GM18873 (cell line): ENCODE results near the gene SMTNL2.

Experiments used
- ATAC-seq: cut with Tn5 transposase; IDR thresholded peaks from one replicate; pipeline ENCODE4 v1.9.1; 2021; ENCODE audit warnings: mild to moderate bottlenecking, moderate library complexity, moderate number of reproducible peaks; ENCODE audit not compliant: unreplicated experiment, low FRiP score

Gene SMTNL2

GRCh38 chr17:4544951-4545216 is 39.4 kb upstream of the SMTNL2 start:
- no peak for ATAC-seq

- no peak for ATAC-seq
These were observed 38.9 kb upstream of the SMTNL2 start for GRCh38 chr17:4545217-4545951.

GRCh38 chr17:4547118-4547906 is 37.0 kb upstream of the SMTNL2 start:
- ATAC-seq, result no peak

- no peak for ATAC-seq
These were observed 36.3 kb upstream of the SMTNL2 start for GRCh38 chr17:4548061-4548461.

GRCh38 chr17:4548721-4549531 is 35.4 kb upstream of the SMTNL2 start:
- no peak for ATAC-seq

- no peak for ATAC-seq
These were observed 34.4 kb upstream of the SMTNL2 start for GRCh38 chr17:4549781-4550533.

- ATAC-seq, result no peak
These were observed 33.7 kb upstream of the SMTNL2 start for GRCh38 chr17:4550534-4551039.

GRCh38 chr17:4551141-4551540 is 33.2 kb upstream of the SMTNL2 start:
- ATAC-seq, result no peak

GRCh38 chr17:4551796-4552525 is 32.4 kb upstream of the SMTNL2 start:
- ATAC-seq, result no peak

- ATAC-seq, result no peak
These were observed 30.7 kb upstream of the SMTNL2 start for GRCh38 chr17:4553669-4554068.

- ATAC-seq, result no peak
These were observed 29.8 kb upstream of the SMTNL2 start for GRCh38 chr17:4554441-4554996.

- peak; percentile 67 for ATAC-seq
These were observed 29.1 kb upstream of the SMTNL2 start, which contains the start of gene MYBBP1A for GRCh38 chr17:4554997-4555799. MYBBP1A (minus strand) TSS chr17:4555384; CDS start chr17:4555324, 60 bp downstream.

GRCh38 chr17:4555873-4556759 is 28.2 kb upstream of the SMTNL2 start:
- ATAC-seq, result no peak

GRCh38 chr17:4556996-4557395 is 27.3 kb upstream of the SMTNL2 start:
- ATAC-seq, result no peak

GRCh38 chr17:4557626-4558346 is 26.5 kb upstream of the SMTNL2 start:
- ATAC-seq, result no peak

- ATAC-seq, result no peak
These were observed 25.9 kb upstream of the SMTNL2 start for GRCh38 chr17:4558347-4558971.
